ENCODE data around the gene NT5M.
A peak's percentile ranks its signal among the peaks of the same experiment; 100 is the strongest.
"Not testable (repeated sequence)": the region's sequence is repeated elsewhere in the genome, so short reads cannot be mapped to it uniquely, and the experiment has no call there.

The NT5M gene

GRCh38 chr17:17303010-17303846 is at the start of gene NT5M:
NT5M (plus strand) TSS chr17:17303373; CDS start chr17:17303551, 178 bp downstream.
- DNase-seq = peak; percentile 88

- no peak for DNase-seq
These were observed 49.8 kb upstream of the NT5M start for GRCh38 chr17:17253406-17253805.

GRCh38 chr17:17254036-17254435 is 49.1 kb upstream of the NT5M start:
- no peak for DNase-seq

DNA sequence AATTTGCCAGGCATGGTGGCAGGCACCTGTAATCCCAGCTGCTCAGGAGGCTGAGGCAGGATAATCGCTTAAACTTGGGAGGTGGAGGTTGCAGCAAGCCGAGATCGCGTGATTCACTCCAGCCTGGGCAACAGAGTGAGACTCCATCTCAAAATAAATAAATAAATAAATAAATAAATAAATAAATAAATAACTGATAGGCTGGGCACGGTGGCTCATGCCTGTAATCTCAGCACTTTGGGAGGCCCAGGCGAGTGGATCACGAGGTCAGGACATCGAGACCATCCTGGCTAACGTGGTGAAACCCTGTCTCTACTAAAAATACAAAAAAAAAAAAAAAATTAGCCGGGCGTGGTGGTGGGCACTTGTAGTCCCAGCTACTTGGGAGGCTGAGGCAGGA is 47.5 kb upstream of the NT5M start:
- DNase-seq = not testable (repeated sequence)

DNA sequence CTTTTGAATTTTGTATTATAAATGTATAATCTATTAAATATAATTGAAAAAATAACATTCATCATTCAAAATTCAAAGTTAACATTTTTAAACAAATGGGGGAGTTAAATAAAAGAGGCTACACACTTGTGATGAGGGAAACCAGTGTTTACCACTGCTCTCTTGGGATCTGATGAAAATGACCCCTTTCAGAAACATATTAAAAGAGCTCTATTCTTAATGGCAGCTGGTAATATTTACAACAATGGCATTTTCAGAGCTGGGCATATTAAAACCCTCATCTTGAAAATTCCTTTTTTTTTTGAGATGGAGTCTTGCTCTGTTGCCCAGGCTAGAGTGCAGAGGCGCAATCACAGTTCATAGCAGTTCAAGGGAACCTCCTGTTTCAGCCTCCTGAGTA is 46.9 kb upstream of the NT5M start:
- no peak for DNase-seq

GRCh38 chr17:17258011-17258410 is 45.2 kb upstream of the NT5M start:
- DNase-seq = no peak

DNA sequence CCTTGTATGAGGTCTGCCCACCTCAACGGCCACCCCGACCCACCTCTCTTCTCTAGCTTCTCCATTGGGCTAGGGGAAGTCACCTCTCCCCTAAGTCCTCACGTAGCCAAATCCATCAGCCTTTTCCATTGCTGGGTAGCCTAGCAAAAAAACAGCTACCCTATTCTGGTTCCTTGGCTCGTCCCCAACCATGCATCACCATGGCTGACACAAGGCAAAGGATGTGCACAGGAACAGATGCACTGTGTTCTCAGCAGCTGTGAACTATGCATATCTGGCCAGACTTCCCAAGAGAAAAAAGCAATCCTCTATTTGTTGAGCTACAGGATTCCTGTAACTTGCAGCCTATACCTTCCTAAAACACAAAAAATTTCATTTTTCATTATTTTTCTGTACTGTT is 44.2 kb upstream of the NT5M start:
- no peak for DNase-seq

DNA sequence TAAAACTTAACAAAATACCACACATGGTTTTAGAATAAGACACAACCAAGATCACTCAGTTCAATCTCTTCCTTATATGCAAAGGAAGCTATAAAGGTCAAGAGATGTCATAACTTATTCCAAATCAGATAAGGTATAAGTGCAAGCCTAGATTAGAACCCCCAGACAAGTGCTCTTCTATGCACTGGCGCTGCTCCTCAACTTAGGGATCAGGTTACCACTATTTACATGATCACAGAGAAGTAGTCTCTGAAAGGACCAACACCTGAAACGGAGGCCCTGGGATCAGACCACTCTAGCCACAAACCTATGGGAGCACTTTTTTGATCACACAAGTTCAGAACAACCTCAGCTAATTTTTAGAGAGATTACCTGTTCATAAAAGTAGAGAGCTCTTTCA is 38.7 kb upstream of the NT5M start:
- DNase-seq = no peak

- DNase-seq = peak; percentile 68
These were observed 33.0 kb upstream of the NT5M start for GRCh38 chr17:17269926-17270773.

- DNase-seq = no peak
These were observed 27.2 kb upstream of the NT5M start for GRCh38 chr17:17275971-17276370.

- DNase-seq = not testable (repeated sequence)
These were observed 25.7 kb upstream of the NT5M start for GRCh38 chr17:17277431-17277830.

GRCh38 chr17:17279316-17279715 is 23.9 kb upstream of the NT5M start:
- no peak for DNase-seq

DNA sequence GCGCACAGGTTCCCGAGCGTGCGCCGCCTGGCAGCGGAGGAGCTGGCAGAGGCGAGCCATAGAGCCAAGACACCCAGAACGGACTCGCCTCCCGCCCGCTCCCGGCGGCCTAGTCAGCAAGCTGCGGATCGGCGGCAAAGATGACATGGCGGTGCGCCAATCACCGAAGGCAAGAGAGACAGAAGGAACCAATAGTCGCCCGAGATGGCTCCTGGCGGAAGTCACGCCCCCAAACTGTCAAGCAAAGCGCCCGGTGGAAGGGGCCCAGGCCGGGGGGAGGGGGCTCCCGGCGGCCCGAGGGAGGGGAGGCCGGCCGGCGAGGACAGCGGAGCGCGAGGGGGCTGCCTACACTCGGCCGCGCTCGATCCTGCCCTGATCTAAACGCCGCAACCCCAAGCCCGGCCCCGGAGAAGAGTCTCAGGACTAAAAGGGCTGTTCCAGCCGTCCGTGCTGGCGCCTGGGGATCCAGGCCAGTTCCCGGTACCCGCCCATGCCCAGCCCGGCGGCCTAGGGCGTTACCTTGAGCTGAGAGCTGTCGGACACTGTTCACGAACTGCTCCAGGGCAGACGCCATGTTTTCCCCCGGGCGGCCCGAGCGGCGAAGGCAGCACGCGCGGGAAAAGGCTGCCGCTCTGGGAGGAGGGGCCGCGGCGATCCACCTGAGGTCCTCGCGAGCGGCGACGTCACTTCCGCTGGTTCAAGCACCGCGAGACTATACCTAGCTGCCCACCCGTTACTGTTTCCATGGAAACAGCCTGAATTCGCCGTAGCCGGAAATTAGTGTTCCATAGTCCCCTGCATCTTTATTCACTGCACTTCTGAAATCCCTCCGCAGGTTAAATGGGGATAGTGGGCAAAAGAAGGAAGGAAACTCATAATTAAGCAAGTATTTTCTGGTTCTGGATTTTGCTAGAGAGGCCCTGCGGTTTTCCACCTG is 22.3 kb upstream of the NT5M start, which contains the start of gene COPS3:
COPS3 (minus strand) TSS at position 634 of the 937 bp plus-strand sequence; CDS start at position 574, 60 bp downstream.
- DNase-seq = peak; percentile 98

- DNase-seq = no peak
These were observed 17.2 kb upstream of the NT5M start for GRCh38 chr17:17285951-17286350.

DNA sequence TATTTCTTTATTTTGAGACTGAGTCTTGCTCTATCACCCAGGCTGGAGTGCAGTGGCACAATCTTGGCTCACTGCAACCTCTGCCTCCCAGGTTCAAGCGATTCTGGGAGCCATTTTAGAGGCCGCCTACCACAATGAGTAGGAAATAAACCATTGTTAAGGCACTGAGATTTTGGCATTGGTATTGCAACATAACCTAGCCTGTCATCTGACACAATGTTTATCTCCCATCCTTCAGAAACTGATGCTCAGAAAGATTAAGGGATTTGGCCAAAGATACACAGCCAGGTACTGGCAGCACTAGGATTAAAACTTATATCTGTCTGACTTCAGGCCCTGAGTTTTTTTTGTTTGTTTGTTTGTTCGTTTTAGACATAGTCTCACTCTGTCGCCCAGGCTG is 14.1 kb upstream of the NT5M start:
- DNase-seq = no peak

GRCh38 chr17:17289701-17290100 is 13.5 kb upstream of the NT5M start:
- DNase-seq = no peak

- no peak for DNase-seq
These were observed 8.0 kb upstream of the NT5M start for GRCh38 chr17:17295141-17295540.

GRCh38 chr17:17297217-17297616 is 6.0 kb upstream of the NT5M start:
- DNase-seq = no peak

- DNase-seq = no peak
These were observed 5.1 kb upstream of the NT5M start for GRCh38 chr17:17298108-17298507.

GRCh38 chr17:17300624-17301568 is 2.3 kb upstream of the NT5M start:
- DNase-seq = peak; percentile 84

DNA sequence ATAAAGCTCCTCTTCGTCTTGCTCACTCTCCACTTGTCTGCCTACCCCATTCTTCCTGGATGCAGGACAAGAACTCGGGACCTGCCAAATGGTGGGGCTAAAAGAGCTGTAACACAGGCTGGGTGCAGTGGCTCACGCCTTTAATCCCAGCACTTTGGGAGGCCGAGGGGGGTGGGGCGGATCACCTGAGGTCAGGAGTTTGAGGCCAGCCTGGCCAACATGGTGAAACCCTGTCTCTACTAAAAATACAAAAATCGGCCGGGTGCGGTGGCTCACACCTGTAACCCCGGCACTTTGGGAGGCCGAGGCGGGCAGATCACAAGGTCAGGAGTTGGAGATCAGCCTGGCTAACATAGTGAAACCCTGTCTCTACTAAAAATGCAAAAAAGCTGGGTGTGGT is 1.5 kb upstream of the NT5M start:
- peak; percentile 34 for DNase-seq

Data from activated effector memory CD4-positive, alpha-beta T cell treated with anti-CD3 and anti-CD28 coated beads, Interleukin-2, amount 50 U/mL, for 16 hours (primary cell).